HG03442 (cell line): ENCODE results near the gene PNCK.
"Not testable (repeated sequence)": the region's sequence is repeated elsewhere in the genome, so short reads cannot be mapped to it uniquely, and the experiment has no call there.

Source experiments
- ATAC-seq: cut with Tn5 transposase; IDR thresholded peaks from one replicate; pipeline ENCODE4 v1.9.1; 2021; ENCODE audit warnings: mild to moderate bottlenecking, moderate library complexity; ENCODE audit not compliant: unreplicated experiment

PNCK gene

DNA sequence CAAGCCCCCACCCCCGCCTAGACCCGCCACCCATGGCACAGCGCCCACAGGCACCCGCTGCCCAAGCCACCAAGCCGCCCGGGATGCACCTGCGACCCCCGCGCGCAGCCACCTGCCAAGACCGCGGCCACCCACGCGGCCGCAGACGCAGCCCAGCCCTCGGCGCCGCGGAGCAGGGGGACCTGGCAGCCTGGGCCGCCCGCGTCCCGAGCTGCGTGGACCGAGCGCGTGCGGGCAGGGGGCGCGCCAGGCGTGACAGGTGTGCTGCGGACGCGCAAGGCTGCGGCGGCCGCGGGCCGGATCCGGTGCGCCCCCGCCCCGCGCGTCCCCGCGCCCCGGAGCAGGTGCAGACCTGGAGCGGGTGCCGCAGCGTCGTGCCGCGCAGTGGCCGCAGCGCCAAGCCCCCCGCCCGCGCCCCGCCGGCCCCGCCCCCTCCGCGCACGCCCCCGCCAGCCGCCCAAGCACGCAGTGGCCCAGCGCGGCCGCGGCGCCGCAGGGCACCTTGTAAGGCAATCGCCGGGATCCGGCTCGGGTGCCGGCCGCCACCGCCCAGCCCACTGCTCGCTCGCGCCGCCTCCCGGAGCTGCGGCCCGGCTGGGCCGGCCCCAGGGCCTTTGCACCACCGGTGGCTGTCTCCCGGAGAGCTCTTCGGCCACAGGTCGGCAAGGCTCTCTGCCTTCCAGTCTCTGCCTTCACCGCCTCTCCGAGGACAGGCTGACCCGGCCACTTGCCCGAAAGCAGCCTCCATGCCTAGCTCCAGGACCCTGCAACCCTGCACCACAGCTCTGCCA, at the start of gene PNCK:
TSS of gene PNCK (minus strand) at position 386 of the 791 bp plus-strand sequence. CDS start 737 bp downstream, outside the sequence.
- ATAC-seq: no peak

DNA sequence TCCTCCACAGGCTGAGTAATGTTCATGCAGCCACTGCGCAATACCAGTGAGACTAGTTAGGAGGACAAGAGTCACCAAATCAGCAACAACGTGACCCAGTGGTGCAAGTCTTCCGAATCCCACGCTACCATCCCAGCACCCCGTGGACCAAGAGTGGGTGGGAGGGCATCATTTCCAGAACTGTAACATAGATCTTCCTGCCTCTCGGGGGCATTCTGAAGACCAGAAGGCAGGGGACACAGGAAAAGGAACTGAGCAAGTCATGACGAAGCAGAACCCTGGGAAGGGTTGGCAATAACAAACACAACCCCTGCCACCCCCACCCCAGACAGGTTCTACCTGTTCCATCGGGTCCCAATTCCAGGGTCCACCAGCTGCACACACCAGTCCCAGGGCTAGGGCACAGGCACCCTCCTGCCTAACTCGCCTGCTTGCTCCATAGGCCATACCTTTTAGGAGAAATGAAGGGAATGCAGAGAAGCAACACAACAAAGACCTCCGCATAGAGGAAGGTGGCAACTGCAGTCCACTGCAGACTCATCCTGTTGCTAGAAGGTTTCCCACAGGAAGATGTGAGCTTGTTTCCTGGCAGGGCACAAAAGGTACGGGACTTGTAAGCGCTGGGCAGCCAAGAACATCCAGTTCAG, 49.2 kb upstream of the PNCK start:
- no peak for ATAC-seq

DNA sequence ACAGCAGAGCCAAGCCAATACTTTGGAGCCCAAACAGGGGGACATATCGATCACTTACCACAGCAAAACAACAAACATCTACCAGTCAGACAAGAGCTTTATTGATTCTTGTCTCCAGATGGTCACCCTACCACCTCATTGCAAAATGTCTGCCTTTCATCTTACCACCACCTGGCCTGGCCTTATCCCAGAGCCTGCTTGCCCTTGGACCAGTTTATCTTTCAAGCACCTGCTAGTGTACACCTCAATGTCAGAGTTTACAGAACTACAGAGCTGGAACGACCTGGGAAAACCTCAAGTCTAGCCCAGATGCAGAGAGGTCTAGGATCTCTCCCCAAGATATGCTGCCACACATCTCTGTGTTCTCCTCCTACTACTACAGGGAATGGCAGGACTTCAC, 46.1 kb upstream of the PNCK start:
- no peak for ATAC-seq

DNA sequence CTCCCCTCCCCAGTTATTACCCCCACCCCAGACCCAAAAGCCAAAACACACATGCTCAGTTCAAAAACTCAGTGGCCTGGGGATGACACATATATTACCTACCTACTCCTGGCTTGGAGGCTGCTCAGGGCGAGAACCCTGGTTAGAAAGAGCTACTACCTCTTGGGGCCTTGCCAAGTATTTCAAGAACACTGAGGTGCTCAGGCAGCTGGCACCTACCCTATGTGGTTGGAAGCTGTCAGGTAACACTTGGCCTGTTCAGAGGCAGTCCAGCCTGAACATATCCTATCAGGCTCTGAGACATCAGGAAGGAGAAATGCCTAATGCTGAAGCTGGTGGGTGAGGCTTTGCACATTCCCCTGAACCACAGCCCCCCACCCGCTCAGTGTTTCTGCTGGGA, 45.6 kb upstream of the PNCK start:
- ATAC-seq: no peak

DNA sequence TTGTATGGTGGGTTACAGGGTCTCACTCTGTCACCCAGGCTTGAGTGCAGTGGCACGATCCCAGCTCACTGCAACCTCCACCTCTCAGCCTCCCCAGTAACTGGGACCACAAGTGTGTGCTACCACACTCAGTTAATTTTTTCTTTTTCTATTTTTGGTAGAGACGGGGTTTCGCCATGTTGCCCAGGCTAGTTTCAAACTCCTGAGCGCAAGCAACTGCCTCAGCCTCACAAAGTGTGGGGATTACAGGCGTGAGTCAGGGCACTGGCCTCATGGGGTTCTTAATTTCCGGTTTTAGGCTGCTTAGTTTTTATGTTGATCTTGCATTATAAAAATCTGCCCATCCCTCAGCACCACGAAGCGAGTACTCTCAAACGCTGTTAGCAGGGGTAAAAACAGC, 43.8 kb upstream of the PNCK start:
- ATAC-seq: no peak

DNA sequence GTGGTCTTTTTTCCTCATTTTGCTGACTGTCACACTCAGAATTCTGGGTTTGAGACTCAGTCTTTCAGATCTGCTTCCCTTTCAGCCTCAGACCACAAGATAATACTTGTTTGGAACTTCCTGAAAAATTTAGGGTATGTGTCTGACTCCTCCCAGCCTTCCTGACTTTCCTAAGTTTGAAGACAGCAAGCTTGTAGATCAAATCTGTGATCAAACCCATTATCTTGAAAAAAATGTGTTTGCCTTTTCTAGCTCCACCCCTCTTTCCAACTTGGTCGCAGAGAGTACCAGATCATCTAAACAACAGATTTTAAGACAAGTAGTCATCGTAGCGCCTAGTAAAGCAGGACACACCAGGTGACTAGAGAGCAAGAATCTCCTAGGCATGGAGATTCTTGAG, 40.6 kb upstream of the PNCK start:
- no peak for ATAC-seq

DNA sequence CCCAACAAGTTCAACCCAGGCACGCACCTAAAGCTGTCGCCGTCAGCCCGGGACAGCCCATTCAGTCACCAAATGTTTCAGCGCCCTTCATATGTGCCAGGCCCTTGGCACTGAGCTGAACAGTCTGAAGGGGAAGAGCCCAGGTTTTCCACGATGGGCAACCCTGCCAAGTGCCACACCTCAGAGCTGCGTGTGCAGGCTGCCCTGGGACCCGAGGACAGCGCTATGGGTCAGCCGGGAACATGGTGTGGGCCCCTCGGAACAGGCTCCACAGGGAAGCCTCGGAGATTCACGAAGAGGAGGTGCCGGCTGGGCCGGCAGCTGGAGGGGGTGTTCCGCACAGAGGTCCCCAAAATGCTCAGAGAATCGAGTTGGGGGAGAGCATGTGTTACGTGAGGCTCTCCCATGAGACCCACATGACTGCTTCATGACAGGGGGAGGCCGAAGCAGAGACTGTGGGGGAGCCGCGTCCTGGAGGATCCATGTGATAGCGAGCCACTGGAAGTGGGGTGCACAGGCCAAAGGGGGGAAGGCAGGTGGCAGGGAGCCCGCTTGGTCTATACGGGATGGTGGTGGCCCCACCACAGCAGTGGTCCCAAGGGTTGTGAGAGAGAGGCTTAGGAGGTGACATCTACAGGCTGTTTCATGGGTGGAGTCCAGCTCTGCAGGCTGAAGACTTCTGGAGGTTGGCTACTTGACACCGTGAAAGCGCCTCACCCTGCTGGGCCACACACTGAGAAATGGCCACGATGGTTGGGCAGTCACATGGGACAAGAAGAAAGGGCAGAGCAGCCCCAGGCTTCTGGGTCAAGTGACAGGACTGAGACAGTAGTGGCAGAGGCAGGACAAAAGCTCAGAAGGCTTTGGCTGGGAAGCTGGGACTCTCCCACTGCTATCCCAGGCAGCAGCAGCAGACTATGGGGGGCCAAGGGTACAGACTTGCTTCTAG, 36.4 kb upstream of the PNCK start:
- no peak for ATAC-seq

DNA sequence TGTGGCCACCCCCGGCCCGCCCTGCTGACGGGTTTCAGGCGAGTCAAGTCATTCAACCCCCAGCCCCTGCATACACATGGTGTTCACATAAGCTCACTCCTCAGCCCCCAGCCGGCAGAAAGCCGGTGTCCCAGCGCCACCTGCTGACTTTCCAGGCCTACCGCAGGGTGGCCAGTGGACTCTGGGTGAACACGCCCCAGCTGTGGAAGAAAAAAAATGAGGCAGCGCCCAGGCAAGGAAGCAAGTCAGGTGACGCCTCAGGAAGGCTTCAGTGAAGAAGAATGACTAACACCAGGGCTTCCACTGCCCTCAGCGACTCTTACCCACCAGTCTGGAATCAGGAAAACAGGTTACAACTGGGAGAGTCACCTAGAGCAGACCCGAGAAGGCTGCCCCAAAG, 34.8 kb upstream of the PNCK start:
- no peak for ATAC-seq

DNA sequence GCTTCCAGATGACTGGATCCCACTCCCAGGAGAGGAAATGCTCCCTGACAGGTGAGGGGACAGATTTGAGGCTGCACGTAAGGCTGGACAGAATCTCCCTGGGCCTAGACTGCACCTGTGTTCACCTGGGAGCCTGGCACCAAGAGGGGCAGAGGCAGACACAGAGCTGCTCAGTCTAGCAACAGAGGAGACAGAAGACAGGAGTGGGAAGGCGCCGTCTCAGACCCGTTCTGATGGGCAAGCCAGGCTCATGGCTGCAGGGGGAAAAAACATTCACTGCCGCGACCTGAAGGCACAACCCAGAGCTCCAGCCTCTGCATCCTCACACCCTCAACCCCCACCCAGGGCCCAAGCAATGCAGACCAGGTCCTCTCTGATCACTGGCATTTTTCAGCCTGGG, 33.8 kb upstream of the PNCK start:
- ATAC-seq: no peak

DNA sequence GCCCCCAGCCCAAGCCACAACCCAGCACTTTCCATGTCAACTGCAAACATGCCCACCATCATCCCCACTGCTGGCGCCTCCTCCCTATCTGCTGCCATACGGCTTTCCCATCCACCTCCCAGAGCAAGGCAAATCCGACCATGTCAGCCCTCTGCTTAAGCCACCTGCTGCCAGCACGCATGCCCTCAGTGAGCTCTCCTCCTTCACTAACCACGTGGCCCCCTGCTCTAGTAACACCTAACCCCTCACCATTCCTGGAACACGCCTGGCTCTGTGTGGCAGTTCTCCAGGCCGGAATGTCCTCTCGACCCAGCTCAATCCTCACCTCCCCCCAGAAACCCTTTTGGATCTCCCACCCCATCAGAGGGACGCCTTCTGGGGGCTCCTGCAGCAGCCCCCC, 33.2 kb upstream of the PNCK start:
- no peak for ATAC-seq

DNA sequence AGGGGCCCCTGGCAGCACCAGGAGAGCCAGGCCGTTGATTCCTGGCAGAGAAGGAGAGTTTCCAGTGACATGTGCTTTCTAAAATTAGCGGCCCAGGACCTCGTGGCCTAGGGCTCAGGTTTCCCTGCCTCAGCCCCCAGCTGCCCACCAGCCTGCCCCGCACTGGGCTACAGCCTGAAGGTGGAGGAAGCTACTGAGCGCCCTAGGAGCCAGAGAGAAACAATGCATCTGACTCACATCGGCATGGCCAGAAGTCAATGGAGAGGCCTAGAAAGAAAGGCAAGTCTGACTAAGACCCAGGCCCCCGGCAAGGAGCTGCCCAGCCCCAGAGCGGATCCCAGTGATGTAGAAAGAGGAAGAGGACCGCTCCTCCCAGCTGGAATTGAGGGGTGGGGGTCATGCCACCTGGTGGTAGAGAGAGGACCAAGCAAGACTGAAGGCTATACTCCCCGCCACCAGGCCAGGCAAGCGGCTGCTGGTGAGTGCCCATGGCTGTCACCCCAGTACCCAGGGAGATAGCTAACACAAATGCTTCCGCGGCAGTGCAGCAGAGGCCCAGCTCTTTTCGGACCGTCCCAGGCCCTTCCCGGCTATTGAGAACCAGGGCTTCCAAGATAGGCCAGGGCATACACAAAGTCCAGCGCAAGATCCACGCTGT, 31.9 kb upstream of the PNCK start:
- ATAC-seq: not testable (repeated sequence)

DNA sequence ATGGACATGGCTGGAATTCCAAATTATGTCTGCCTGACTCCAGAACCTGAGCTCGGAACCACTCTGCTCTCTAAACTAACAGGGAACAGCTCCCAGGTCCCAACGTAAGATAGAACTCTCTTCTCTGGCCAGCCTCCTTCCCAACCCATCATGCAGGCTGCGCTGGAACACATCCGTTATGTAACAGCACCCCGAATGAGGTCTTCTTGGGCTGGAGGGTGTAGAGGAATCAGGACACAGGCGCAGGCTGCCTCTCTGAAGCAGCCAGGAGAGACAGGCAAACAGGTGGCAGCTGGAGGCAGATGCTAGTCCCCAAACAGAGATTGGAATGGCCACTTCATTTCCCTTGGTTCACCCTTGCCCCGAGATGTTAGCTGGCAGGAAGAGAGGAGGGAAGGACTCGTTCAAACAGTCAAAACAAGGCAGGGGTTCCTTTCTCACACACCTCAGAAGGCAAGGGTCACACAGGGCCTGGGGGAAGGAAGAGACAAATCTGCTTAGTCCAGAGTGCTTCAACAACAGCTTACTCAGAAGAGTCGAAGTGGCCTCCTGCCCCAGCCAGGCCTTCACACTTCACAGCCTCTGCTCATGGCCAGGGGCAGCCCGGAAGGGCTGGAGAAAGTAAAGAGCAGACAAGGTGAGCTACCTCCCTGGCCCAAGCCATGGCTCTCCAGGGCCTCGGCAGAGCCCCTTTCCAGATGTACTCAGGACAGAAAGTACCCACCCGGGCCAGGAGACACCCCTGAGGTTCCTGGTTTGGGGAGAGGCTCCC, 31.2 kb upstream of the PNCK start:
- not testable (repeated sequence) for ATAC-seq

DNA sequence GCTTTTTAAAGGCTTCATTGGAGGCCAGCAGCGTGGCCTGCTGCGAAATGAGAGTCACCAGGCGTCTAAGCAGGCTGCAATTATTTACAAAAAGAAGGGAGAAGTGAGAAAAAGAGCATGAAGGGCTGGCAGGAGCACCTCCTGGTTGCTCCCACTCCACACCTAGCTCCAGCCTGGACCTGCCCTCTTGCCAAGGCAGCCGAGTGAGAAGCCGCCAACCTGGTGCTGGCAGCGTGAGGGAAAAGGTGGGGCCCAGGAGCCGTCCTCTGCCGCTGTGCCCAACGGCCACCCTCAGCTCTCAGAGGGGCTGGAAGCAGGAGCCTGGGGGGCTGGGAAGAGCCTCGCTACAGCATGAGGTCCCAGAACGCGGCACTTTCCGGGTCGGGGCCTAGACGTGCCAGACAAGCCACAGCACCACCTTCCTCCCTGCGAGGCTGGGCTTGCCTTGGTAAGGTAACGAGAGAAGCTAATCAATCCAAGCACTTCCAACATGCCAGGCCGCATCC, 30.5 kb upstream of the PNCK start:
- ATAC-seq: no peak

DNA sequence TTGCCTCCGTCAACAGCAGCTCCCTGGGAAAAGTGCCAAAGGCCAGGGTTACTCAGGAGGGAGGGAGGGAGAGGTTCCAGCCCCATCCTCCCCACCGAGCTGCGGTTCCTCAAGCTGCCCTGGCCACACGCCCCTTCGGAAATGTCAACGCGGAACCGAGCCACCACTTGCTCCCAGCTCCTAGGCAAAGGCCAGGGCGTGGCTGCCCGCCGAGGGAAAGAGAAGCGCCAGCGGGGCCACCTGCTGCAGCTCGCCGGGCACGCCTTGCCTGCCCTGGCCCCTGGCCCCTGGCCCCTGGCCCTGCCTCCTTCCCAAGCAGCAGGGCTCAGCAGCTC, 29.4 kb upstream of the PNCK start:
- no peak for ATAC-seq

DNA sequence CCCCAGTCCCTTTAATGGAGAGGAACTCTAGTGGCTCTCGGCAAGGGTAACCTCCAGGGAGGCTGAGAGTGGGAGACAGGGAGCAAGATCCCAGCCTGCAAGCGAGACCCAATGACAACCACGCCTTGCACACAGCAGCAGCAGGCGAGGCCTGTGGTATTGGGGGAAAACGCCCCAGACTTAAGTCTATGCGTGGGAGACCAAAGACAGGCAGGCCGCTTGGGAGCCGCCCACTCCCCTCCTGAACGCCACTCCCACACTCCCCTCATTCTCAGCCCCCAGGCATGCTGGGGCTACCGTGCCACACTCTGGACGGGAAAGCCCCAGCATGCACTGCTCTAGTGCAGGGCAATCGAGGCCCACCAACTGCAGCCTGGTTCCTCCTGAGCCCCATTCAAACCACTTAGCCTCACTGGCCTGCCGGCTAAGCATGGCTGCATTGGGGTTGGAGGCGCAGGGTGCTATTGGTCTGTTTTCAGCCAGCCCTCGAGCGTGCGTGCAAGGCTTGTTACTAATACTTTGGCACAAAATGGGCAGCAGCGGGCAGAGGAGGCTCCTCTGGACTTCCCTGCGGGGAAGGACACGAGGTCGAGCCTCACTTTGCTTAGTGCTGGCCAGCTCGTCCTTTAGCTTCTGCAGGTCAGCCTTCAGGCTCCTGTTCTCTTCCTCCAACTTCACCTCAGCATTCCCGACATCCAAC, 28.9 kb upstream of the PNCK start:
- no peak for ATAC-seq

DNA sequence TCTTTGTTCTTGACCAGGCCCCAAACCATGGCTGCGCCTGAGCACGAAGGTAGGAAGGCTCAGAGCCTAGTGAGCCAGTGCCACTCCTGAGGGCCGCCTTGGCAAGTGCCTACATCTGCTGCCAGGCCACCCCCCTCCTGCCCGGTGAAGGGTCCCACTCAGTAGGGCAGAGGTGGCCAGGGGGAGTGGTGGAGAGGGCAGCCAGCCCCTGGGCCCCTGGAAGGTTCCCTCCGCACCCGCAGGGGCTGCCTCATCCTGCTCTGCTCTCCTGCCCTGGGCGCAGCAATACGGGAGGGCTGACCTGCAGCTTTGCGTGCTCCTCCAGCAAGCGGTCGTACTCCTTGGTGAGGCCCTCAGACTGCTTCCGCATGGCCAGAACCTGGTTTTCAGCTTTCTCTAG, 28.1 kb upstream of the PNCK start:
- ATAC-seq: no peak

DNA sequence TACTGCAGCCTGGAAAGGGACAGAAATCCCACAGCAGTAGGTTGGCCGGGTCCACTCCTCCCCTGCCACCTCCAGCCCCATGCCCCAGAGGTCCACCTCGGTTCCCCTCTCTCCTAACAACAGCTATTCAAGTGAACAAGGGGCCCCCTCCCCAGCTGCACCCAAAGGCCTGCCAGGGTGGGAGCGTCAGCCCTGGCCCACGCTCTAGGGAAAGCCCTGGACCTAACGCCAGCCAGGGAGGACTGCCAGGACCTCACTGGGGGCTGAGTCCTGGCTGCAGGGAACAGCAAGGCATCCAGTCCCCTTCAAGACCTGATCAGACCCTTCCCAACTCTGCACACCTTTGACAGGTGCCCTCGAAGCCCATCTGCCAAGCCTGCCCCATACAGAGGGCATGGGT, 27.4 kb upstream of the PNCK start:
- ATAC-seq: no peak

DNA sequence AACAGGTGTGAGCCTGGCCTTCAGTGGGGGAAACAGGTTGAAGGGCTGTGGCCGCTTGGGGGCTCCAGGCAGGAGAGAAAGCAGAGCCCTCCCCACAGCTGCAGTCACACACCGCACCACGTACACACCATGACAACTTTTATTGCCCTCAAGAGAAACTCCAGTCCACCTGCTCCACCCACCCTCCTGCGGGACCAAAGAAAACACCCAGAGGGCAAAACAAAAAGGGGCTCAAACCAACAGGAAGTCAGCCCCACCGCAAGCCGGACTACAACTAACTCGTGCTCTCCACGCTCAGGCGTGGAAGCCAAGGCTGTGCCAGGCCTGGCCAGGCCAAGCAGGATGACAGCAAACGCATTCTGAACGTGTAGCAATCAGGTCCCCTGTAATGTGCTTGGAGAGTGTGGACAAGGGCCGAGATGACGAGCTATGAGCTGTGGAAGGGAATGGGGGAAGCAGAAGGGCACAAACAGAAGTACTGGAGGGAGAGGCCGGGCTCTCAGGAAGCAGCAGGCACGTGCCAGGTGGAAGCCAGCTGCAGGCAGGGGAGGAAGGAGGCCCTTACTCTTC, 26.8 kb upstream of the PNCK start:
- no peak for ATAC-seq

DNA sequence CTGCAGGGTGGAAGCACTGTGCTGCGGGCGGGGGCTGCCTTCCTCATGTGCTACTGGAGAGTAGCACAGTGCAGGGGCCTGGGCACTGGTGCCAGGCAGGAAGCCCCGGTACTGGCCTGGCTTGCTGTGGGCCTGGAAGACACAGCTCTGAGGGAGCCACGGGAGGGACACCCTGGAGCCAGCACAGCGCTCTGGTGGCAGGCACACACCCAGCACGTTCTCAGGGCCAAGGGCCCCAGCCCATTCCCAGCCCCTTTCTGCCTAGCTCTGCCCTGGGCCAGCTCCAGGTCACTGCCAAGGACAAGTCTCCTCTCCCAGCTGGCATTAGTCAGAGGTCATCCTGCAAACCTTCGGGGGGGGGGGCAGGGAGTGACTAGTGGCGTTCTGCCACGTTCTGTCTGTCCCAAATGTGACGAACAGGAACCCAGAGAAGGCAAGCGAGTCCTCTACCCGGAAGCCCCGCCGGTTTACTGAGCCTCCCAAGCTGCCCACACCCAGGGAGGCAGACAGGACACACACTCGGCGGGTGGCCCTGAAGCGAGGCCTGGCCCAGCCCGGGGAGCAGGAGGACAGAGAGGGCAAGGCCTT, 26.3 kb upstream of the PNCK start:
- not testable (repeated sequence) for ATAC-seq
